Measurements from ENCODE around the gene NDUFA1. TPM values are rescaled to one million over a fixed set of nuclear protein-coding genes. Genes with fewer than 3 reads are reported as not detected.
"Not testable (repeated sequence)": the region's sequence is repeated elsewhere in the genome, so short reads cannot be mapped to it uniquely, and the experiment has no call there.

Gene NDUFA1
- total RNA-seq, 2 donors from 2014 or later = 63.9 to 87.5 TPM

GRCh38 chrX:119916310-119916709, 44.7 kb downstream of the NDUFA1 start:
- Mint-ChIP-seq H3K4me1 (no peaks in the 10 kb centered on the region), H3K4me3 (no peak overlapping the region), H3K27me3 (ENCODE audit: insufficient read depth) (no peaks in the 10 kb centered on the region), H3K9me3 (peaks cover 62% of the 10 kb centered on the region), H3K36me3 (ENCODE audit: low read depth) (peaks cover 2% of the 10 kb centered on the region), H3K27ac (no peak overlapping the region)
- no peak overlapping the region for H3K27ac ChIP-seq (ENCODE audit: low read depth, low read length)
- no peaks in the 10 kb centered on the region for H3K9me3 ChIP-seq (ENCODE audit: control insufficient read depth, low read length)
- H3K4me3 ChIP-seq (ENCODE audit: low read length) = no peak overlapping the region
- no peak for DNase-seq
- H3K4me1 ChIP-seq (ENCODE audit: control insufficient read depth, insufficient read depth, low read length) = no peaks in the 10 kb centered on the region
- H3K9ac ChIP-seq (ENCODE audit: extremely low read depth, low read length, poor library complexity, severe bottlenecking) = no peak overlapping the region
- 80 to 92% methylated on average over 1 to 4 of the region's 5 CpGs for WGBS, 2 experiments (ENCODE audit: insufficient coverage in 1 of 2, insufficient read length in 1 of 2)
- no peaks in the 10 kb centered on the region for H3K27me3 ChIP-seq (ENCODE audit: control insufficient read depth, insufficient read depth, low read length, poor library complexity, severe bottlenecking)
- TF ChIP-seq, protein P1, sequence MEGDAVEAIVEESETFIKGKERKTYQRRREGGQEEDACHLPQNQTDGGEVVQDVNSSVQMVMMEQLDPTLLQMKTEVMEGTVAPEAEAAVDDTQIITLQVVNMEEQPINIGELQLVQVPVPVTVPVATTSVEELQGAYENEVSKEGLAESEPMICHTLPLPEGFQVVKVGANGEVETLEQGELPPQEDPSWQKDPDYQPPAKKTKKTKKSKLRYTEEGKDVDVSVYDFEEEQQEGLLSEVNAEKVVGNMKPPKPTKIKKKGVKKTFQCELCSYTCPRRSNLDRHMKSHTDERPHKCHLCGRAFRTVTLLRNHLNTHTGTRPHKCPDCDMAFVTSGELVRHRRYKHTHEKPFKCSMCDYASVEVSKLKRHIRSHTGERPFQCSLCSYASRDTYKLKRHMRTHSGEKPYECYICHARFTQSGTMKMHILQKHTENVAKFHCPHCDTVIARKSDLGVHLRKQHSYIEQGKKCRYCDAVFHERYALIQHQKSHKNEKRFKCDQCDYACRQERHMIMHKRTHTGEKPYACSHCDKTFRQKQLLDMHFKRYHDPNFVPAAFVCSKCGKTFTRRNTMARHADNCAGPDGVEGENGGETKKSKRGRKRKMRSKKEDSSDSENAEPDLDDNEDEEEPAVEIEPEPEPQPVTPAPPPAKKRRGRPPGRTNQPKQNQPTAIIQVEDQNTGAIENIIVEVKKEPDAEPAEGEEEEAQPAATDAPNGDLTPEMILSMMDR (conservative IDR thresholded peaks at IDR 0.05) = no peak
- H3K36me3 ChIP-seq (ENCODE audit: control insufficient read depth, insufficient read depth, low read length) = no peaks in the 10 kb centered on the region

DNA sequence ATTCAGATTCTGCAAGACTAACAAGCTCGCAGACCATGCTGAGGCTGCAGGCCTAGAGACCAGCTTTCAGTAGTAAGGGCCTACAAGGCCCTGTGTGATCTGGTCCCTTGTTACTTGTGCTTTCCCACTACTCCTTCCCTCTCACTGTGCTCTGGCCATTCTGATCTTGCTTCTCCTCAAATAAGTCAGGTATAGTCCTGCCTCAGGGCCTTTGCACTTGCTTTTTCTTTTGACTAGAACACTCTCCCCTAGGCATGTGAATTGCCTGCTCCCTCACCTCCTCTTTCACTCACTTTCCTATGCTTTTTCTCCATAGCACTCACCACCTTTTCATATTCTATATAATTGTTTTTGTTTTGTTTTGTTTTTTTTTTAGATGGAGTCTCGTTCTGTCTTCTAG, 46.2 kb downstream of the NDUFA1 start:
- H3K36me3 Mint-ChIP-seq (ENCODE audit: low read depth) = peaks cover 2% of the 10 kb centered on the region
- Histone ChIP-seq H3K9me3 (ENCODE audit: control insufficient read depth, low read length) (no peaks in the 10 kb centered on the region), H3K4me1 (ENCODE audit: control insufficient read depth, insufficient read depth, low read length) (no peaks in the 10 kb centered on the region), H3K27ac (ENCODE audit: low read depth, low read length) (no peak overlapping the region), H3K9ac (ENCODE audit: extremely low read depth, low read length, poor library complexity, severe bottlenecking) (no peak overlapping the region), H3K27me3 (ENCODE audit: control insufficient read depth, insufficient read depth, low read length, poor library complexity, severe bottlenecking) (no peaks in the 10 kb centered on the region), H3K36me3 (ENCODE audit: control insufficient read depth, insufficient read depth, low read length) (no peaks in the 10 kb centered on the region), H3K4me3 (ENCODE audit: low read length) (no peak overlapping the region)
- TF ChIP-seq, protein P1 (conservative IDR thresholded peaks at IDR 0.05) = no peak
- H3K9me3 Mint-ChIP-seq = peaks cover 52% of the 10 kb centered on the region
- H3K27me3 Mint-ChIP-seq (ENCODE audit: insufficient read depth) = no peaks in the 10 kb centered on the region
- H3K27ac Mint-ChIP-seq = no peak overlapping the region
- H3K4me1 Mint-ChIP-seq = no peaks in the 10 kb centered on the region
- H3K4me3 Mint-ChIP-seq = no peak overlapping the region
- 90% methylated on average over 2 of the region's 2 CpGs; no CpG with 5 or more reads in 1 of the 2 experiments for WGBS, 2 experiments (ENCODE audit: insufficient coverage in 1 of 2, insufficient read length in 1 of 2)
- DNase-seq = no peak

- no peaks in the 10 kb centered on the region for H3K9me3 ChIP-seq (ENCODE audit: control insufficient read depth, low read length)
- TF ChIP-seq, protein P1 (conservative IDR thresholded peaks at IDR 0.05) = no peak
- H3K4me1 ChIP-seq (ENCODE audit: control insufficient read depth, insufficient read depth, low read length) = no peaks in the 10 kb centered on the region
- Mint-ChIP-seq H3K4me3 (no peak overlapping the region), H3K9me3 (peaks cover 48% of the 10 kb centered on the region), H3K36me3 (ENCODE audit: low read depth) (peaks cover 12% of the 10 kb centered on the region), H3K27ac (no peak overlapping the region), H3K4me1 (no peaks in the 10 kb centered on the region), H3K27me3 (ENCODE audit: insufficient read depth) (no peaks in the 10 kb centered on the region)
- H3K36me3 ChIP-seq (ENCODE audit: control insufficient read depth, insufficient read depth, low read length) = no peaks in the 10 kb centered on the region
- WGBS, 2 experiments (ENCODE audit: insufficient coverage in 1 of 2, insufficient read length in 1 of 2) = 100% methylated on average over 2 of the region's 5 CpGs; no CpG with 5 or more reads in 1 of the 2 experiments
- no peak overlapping the region for H3K27ac ChIP-seq (ENCODE audit: low read depth, low read length)
- no peak overlapping the region for H3K4me3 ChIP-seq (ENCODE audit: low read length)
- H3K9ac ChIP-seq (ENCODE audit: extremely low read depth, low read length, poor library complexity, severe bottlenecking) = no peak overlapping the region
- DNase-seq = no peak
- H3K27me3 ChIP-seq (ENCODE audit: control insufficient read depth, insufficient read depth, low read length, poor library complexity, severe bottlenecking) = no peaks in the 10 kb centered on the region
Measured at GRCh38 chrX:119919835-119920585, 48.4 kb downstream of the NDUFA1 start.

DNA sequence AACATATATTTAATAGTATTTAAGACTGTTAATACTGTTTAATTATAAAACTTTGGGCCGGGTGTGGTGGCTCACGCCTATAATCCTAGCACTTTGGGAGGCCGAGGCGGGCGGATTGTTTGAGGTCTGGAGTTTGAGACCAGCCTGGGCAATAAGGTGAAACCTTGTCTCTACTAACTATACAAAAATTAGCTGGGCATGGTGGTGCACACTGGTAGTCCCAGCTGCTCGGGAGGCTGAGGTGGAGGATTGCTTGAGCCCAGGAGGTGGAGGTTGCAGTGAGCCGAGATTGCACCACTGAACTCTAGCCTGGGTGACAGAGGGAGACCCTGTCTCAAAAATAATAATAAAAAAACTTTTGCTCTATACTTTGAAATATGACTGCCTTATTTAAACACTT, 50.8 kb downstream of the NDUFA1 start:
- not testable (repeated sequence) for H3K4me3 ChIP-seq (ENCODE audit: low read length); H3K4me3 Mint-ChIP-seq; H3K9ac ChIP-seq (ENCODE audit: extremely low read depth, low read length, poor library complexity, severe bottlenecking); H3K27ac ChIP-seq (ENCODE audit: low read depth, low read length); H3K36me3 ChIP-seq (ENCODE audit: control insufficient read depth, insufficient read depth, low read length); H3K27me3 ChIP-seq (ENCODE audit: control insufficient read depth, insufficient read depth, low read length, poor library complexity, severe bottlenecking); H3K4me1 Mint-ChIP-seq; H3K9me3 ChIP-seq (ENCODE audit: control insufficient read depth, low read length); H3K27me3 Mint-ChIP-seq (ENCODE audit: insufficient read depth); DNase-seq; H3K4me1 ChIP-seq (ENCODE audit: control insufficient read depth, insufficient read depth, low read length); H3K27ac Mint-ChIP-seq
- Mint-ChIP-seq H3K9me3 (peaks cover 50% of the 10 kb centered on the region), H3K36me3 (ENCODE audit: low read depth) (peaks cover 25% of the 10 kb centered on the region)
- 85% methylated on average over 3 of the region's 7 CpGs; no CpG with 5 or more reads in 1 of the 2 experiments for WGBS, 2 experiments (ENCODE audit: insufficient coverage in 1 of 2, insufficient read length in 1 of 2)

All from endodermal cell (in vitro differentiated cells).